ENCODE results near the gene KHK. TPM values are rescaled to one million over a fixed set of nuclear protein-coding genes. Genes with fewer than 3 reads are reported as not detected.
"Not testable (repeated sequence)": the region's sequence is repeated elsewhere in the genome, so short reads cannot be mapped to it uniquely, and the experiment has no call there.

KHK gene
- total RNA-seq, 1 donor from 2014 or later = 2.9 TPM

GRCh38 chr2:27105981-27106380, 19.4 kb downstream of the KHK start:
- H3K27ac ChIP-seq (replicated peaks) = no peak overlapping the region
- H3K36me3 ChIP-seq = no peaks in the 10 kb centered on the region
- H3K4me1 ChIP-seq = no peaks in the 10 kb centered on the region
- H3K27me3 ChIP-seq (ENCODE audit: low read depth) = peaks cover 54% of the 10 kb centered on the region
- DNase-seq = no peak
- TF ChIP-seq CTCF (IDR thresholded peaks at IDR 0.05; ENCODE audit: borderline replicate concordance) = no peak
- no peak overlapping the region for H3K4me3 ChIP-seq
- H3K9me3 ChIP-seq (replicated peaks) = no peaks in the 10 kb centered on the region
- intact Hi-C loops (cut with micrococcal nuclease) = no loop called here

DNA sequence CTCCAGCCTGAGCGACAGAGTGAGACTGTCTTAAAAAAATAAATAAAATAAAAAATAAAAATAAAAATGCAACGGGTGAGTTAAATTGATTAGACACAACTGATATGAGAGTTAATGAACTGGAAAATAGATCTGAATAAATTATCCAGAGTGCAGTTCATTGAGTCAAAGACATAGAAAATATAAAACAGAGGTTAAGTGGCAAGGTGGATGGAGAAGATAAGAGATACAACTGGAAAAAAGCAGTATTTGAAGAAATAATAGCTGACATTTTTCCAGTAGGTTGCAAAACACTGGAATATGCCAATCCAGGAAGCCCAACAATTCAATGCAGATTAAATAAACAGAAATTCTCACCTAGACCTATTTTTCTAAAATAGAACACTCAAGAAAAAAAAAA, 21.6 kb downstream of the KHK start:
- H3K27me3 ChIP-seq (ENCODE audit: low read depth) = peaks cover 54% of the 10 kb centered on the region
- H3K36me3 ChIP-seq = no peaks in the 10 kb centered on the region
- DNase-seq = no peak
- no peak for TF ChIP-seq CTCF (IDR thresholded peaks at IDR 0.05; ENCODE audit: borderline replicate concordance)
- no peaks in the 10 kb centered on the region for H3K4me1 ChIP-seq
- intact Hi-C loops (cut with micrococcal nuclease) = no loop called here
- no peak overlapping the region for H3K27ac ChIP-seq (replicated peaks)
- no peaks in the 10 kb centered on the region for H3K9me3 ChIP-seq (replicated peaks)
- H3K4me3 ChIP-seq = no peak overlapping the region

DNA sequence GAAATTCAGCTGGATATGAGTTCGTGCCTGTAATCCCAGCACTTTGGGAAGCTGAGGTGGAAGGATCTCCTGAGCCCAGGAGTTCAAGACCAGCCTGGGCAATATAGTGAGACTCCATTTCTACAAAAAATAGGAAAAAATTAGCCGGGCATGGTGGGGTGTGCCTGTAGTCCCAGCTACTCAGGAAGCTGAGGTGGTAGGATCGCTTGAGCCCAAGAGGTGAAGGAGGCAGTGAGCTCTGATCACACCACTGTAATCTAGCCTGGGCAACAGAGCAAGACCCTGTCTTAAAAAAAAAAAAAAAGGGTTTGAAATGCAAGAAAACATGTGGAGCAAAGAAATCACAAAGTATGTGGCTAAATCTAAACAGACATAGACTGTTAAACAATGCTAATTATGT, 22.5 kb downstream of the KHK start:
- H3K27me3 ChIP-seq (ENCODE audit: low read depth) = peaks cover 51% of the 10 kb centered on the region
- no peaks in the 10 kb centered on the region for H3K36me3 ChIP-seq
- no peak for TF ChIP-seq CTCF (IDR thresholded peaks at IDR 0.05; ENCODE audit: borderline replicate concordance)
- intact Hi-C loops (cut with micrococcal nuclease) = no loop called here
- no peak for DNase-seq
- H3K9me3 ChIP-seq (replicated peaks) = no peaks in the 10 kb centered on the region
- no peak overlapping the region for H3K27ac ChIP-seq (replicated peaks)
- no peaks in the 10 kb centered on the region for H3K4me1 ChIP-seq
- no peak overlapping the region for H3K4me3 ChIP-seq

DNA sequence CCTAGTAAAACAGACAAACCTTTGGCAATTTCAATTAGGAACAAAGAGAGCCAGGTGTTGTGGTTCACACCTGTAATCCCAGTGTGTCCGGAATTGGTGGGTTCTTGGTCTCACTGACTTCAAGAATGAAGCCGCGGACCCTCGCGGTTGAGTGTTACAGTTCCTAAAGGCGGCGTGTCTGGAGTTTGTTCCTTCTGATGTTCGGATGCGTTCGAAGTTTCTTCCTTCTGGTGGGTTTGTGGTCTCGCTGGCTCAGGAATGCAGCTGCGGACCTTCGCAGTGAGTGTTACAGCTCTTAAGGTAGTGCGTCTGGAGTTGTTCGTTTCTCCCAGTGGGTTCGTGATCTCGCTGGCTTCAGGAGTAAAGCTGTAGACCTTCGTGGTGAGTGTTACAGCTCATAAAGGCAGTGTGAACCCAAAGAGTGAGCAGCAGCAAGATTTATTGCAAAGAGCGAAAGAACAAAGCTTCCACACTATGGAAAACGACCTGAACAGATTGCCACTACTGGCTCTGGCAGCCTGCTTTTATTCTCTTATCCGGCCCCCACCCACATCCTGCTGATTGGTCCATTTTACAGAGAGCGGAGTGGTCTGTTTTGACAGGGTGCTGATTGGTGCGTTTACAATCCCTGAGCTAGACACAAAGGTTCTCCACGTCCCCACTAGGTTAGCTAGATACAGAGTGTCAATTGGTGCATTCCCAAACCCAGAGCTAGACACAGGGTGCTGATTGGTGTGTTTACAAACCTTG, 24.2 kb downstream of the KHK start:
- H3K36me3 ChIP-seq; H3K27ac ChIP-seq (replicated peaks); H3K9me3 ChIP-seq (replicated peaks); H3K4me1 ChIP-seq; intact Hi-C loops (cut with micrococcal nuclease); DNase-seq; H3K4me3 ChIP-seq: not testable (repeated sequence)
- H3K27me3 ChIP-seq (ENCODE audit: low read depth) = peaks cover 37% of the 10 kb centered on the region

DNA sequence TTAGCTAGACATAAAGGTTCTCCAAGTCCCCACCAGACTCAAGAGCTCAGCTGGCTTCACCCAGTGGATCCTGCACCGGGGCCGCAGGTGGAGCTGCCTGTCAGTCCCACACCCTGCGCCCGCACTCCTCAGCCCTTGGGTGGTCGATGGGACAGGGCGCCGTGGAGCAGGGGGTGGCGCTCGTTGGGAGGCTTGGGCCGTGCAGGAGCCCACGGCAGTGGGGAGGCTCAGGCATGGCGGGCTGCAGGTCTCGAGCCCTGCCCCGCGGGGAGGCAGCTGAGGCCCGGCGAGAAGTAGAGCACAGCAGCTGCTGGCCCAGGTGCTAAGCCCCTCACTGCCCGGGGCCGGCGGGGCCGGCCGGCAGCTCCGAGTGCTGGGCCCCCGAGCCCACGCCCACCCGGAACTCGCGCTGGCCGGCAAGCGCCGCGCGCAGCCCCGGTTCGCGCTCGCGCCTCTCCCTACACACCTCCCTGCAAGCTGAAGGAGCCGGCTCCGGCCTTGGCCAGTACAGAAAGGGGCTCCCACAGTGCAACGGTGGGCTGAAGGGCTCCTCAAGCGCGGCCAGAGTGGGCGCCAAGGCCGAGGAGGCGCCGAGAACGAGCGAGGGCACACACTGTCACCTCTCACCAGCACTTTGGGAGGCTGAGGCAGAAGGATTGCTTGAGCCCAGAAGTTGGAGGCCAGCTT, 25.0 kb downstream of the KHK start:
- DNase-seq; intact Hi-C loops (cut with micrococcal nuclease): not testable (repeated sequence)

DNA sequence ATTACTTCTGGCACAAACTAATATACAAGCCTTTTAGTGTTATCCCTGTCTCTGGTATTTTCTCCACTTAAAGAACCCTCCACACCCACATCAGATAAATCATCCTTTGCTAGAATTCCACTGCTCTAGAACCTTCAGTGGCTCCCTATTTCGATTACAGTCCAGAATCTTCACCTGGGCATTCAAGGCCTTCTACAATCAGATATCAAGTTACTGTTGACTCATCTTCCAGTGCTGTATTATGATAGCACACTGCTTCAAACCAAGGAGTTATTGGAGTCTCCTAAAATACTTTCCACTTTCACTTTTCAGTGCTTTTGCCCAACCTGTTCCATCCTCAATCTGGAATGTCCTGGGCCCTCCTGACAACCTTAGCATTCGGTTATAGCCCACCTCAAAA, 28.9 kb downstream of the KHK start:
- no peak for TF ChIP-seq CTCF (IDR thresholded peaks at IDR 0.05; ENCODE audit: borderline replicate concordance)
- Histone ChIP-seq H3K27ac (replicated peaks) (no peak overlapping the region), H3K9me3 (replicated peaks) (no peaks in the 10 kb centered on the region), H3K36me3 (no peaks in the 10 kb centered on the region), H3K4me3 (no peak overlapping the region), H3K4me1 (peaks cover 11% of the 10 kb centered on the region), H3K27me3 (ENCODE audit: low read depth) (peaks cover 45% of the 10 kb centered on the region)
- intact Hi-C loops (cut with micrococcal nuclease) = no loop called here
- DNase-seq = no peak

More for the DNA sequence above, 25.0 kb downstream of the KHK start:
- H3K9me3 ChIP-seq (replicated peaks); H3K36me3 ChIP-seq; H3K4me1 ChIP-seq; H3K4me3 ChIP-seq; H3K27ac ChIP-seq (replicated peaks): not testable (repeated sequence)
- H3K27me3 ChIP-seq (ENCODE audit: low read depth) = peaks cover 37% of the 10 kb centered on the region

All from left ventricle myocardium inferior (tissue), 1 donor.